Upper lobe of left lung (tissue), 4 donors: Measurements from ENCODE around the gene ZKSCAN8.

Source experiments
- POLR2A ChIP-seq, 4 donors: fragments of 450-650 bp; IDR thresholded peaks; one replicate each; pipeline ENCODE4 v1.5.1; 2016 to 2017; ENCODE audit warnings: antibody characterized with exemption in 4 of 4, mild to moderate bottlenecking in 2 of 4
- TF ChIP-seq, protein P1 (sequence below), 6 experiments: fragments of 450-650 bp in 4 of 6; fragments of 200-600 bp in 2 of 6; sonication (generic) in 2 of 6; IDR thresholded peaks; one replicate each; pipeline ENCODE4 v1.5.1; 2016 to 2019; ENCODE audit warnings: antibody characterized with exemption in 6 of 6

DNA sequence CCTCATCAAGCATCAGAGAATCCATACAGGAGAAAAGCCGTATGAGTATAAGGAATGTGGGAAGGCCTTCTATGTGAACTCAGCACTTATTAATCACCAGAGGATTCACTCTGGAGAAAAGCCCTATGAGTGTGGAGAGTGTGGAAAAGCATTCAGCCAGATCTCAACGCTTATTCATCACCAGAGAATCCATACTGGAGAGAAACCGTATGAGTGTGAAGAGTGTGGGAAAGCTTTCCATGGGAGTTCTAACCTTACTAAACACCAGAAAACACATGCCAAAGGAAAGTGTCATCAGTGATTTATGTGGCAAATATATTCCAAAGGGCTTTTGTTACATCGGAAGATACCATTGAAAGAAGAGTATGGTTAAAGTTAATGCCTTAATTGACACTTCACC, 25.4 kb downstream of the ZKSCAN8 start:
- TF ChIP-seq, protein P1, sequence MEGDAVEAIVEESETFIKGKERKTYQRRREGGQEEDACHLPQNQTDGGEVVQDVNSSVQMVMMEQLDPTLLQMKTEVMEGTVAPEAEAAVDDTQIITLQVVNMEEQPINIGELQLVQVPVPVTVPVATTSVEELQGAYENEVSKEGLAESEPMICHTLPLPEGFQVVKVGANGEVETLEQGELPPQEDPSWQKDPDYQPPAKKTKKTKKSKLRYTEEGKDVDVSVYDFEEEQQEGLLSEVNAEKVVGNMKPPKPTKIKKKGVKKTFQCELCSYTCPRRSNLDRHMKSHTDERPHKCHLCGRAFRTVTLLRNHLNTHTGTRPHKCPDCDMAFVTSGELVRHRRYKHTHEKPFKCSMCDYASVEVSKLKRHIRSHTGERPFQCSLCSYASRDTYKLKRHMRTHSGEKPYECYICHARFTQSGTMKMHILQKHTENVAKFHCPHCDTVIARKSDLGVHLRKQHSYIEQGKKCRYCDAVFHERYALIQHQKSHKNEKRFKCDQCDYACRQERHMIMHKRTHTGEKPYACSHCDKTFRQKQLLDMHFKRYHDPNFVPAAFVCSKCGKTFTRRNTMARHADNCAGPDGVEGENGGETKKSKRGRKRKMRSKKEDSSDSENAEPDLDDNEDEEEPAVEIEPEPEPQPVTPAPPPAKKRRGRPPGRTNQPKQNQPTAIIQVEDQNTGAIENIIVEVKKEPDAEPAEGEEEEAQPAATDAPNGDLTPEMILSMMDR (IDR thresholded peaks at IDR 0.05) = no peak
- TF ChIP-seq POLR2A (IDR thresholded peaks at IDR 0.05) = no peak
